Measurements from ENCODE around the gene DHX32.
"Not testable (repeated sequence)": the region's sequence is repeated elsewhere in the genome, so short reads cannot be mapped to it uniquely, and the experiment has no call there.

DNA sequence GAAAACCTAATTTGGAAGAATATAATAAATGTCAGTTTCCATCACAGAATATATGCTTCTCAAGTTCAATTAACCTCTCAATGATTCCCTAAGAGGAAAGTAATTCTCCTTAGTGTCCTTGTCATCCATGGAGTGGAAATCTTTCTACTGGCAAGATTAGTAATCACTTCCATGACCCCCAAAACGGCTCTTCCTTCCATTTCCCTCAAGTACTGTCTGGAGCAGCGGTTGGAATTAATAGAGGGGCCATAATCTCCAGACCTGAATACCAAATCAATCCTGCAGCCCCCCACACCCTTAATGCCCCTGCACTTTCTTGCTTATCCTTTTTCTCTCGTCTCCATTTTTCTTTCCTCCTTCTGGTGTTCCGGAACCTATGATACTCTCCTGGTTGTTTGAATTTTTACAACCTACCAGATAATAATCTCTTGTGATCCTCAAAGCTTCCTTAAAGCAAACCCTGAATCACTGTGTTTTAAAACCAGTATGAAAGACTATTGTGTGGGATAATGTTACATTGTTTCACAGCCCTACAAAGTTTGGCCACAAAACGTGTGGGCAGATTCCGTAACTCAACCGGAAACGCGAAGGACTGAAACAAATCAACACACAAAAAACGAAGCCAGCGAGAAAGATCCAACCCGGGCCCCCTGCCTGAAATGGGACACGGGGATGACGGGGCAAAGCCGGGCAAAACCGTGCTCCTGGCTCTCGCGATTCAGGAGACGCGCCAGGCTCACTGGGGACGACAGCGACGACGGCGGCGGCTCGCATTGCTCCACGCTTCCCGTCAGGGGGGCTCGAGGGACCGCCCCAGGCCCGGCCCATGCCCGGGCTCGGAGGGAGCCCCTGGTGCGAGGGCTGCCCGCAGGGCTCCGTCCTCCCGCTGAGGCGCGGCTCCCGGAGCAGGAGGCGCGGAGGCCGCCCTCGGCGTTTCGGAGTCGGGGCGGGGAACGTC is 14.3 kb upstream of the DHX32 start:
- TF ChIP-seq, protein P1, sequence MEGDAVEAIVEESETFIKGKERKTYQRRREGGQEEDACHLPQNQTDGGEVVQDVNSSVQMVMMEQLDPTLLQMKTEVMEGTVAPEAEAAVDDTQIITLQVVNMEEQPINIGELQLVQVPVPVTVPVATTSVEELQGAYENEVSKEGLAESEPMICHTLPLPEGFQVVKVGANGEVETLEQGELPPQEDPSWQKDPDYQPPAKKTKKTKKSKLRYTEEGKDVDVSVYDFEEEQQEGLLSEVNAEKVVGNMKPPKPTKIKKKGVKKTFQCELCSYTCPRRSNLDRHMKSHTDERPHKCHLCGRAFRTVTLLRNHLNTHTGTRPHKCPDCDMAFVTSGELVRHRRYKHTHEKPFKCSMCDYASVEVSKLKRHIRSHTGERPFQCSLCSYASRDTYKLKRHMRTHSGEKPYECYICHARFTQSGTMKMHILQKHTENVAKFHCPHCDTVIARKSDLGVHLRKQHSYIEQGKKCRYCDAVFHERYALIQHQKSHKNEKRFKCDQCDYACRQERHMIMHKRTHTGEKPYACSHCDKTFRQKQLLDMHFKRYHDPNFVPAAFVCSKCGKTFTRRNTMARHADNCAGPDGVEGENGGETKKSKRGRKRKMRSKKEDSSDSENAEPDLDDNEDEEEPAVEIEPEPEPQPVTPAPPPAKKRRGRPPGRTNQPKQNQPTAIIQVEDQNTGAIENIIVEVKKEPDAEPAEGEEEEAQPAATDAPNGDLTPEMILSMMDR (IDR thresholded peaks at IDR 0.05), result not testable (repeated sequence)
- not testable (repeated sequence) for TF ChIP-seq POLR2A (IDR thresholded peaks at IDR 0.05); POLR2AphosphoS5 (IDR thresholded peaks at IDR 0.05; ENCODE audit: insufficient read depth in 1 of 2, low read depth in 1 of 2)

All from vagina (tissue), 2 donors.